Measurements from ENCODE around the gene ZDHHC8. TPM values are rescaled to one million over a fixed set of nuclear protein-coding genes. Genes with fewer than 3 reads are reported as not detected.

The ZDHHC8 gene
- total RNA-seq, 1 experiment from 2014 or later: 89.3 TPM

DNA sequence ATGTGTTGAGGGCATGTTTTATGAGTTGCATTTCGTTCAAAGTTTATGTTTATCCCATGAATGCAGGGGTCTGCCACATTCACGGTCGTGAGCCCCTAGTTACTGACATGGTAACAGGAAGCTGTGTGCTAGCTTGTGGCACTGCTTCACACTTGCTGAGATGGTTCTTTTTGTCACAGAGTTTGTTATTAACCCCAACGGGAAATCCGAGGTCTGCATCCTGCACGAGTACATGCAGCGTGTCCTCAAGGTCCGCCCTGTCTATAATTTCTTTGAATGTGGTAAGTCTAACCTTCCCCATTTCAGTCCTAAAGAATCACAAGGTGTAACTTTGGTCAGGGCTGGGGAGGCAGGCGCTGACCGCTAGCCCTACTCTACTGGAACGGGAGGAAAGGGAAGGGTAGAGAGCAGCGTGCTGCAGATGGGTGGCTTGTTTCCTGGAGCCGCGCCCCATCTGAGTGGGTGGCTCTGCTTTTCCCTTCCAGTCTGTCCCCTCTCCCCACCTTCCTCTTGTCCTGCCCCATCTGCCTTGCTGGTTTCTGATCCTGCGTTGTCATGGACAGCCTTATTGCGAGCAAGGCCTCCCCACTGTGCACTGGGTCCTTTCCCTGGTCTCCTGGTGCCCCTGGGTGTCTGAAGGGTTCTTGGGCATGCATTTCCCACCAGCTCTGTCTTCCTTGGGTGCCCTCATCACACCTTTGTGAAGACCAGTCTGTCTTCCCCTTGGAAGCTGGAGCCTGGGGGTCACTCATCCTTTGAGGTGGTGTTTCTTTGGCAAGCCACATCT is 39.7 kb upstream of the ZDHHC8 start:
- ChIA-PET RAD21 (ENCODE audit: low non-redundant PET in 1 of 2, low total read pairs in 2 of 2, uncharacterized antibody in 2 of 2, unreplicated experiment in 2 of 2) (no interaction called here), POLR2A (no interaction called here), CTCF (no interaction called here)
- Histone ChIP-seq H3K9me2 (ENCODE audit: insufficient read depth) (no peaks in the 10 kb centered on the region), H3K27ac (ENCODE audit: low read depth, low read length) (no peak overlapping the region), H3K27me3 (ENCODE audit: insufficient read depth, low read length) (no peaks in the 10 kb centered on the region), H3K9me3 (ENCODE audit: control insufficient read depth in 1 of 2, insufficient read depth in 1 of 2, low read depth in 1 of 2, low read length in 2 of 2) (no peaks in the 10 kb centered on the region), H3K79me2 (ENCODE audit: insufficient read depth, low read length) (peaks cover 81% of the 10 kb centered on the region), H4K20me1 (ENCODE audit: insufficient read depth) (no peaks in the 10 kb centered on the region), H3K9ac (ENCODE audit: low read length) (no peak overlapping the region), H2AFZ (ENCODE audit: low read depth, low read length, poor library complexity, severe bottlenecking) (no peak overlapping the region), H3K36me3 (ENCODE audit: control insufficient read depth in 1 of 2, insufficient read depth in 2 of 2, low read length in 2 of 2) (peaks cover 89 to 94% of the 10 kb centered on the region in 2 experiments), H3K4me2 (ENCODE audit: low read length) (no peak overlapping the region), H3K4me1 (ENCODE audit: control insufficient read depth in 1 of 2, insufficient read depth in 2 of 2, low read length in 2 of 2) (no peaks in the 10 kb centered on the region), H3K4me3 (replicated peaks in 1 of 2; ENCODE audit: low read depth in 1 of 2, low read length in 2 of 2) (no peak overlapping the region)
- no peak for ATAC-seq
- no TSS peak for BruUV-seq (replicated peaks)
- TF ChIP-seq YY1 (IDR thresholded peaks at IDR 0.05; ENCODE audit: extremely low read depth, insufficient replicate concordance, low read depth, low read length): no peak
- TF ChIP-seq SIN3A (IDR thresholded peaks at IDR 0.05; ENCODE audit: low read depth): no peak
- TF ChIP-seq, protein P1, sequence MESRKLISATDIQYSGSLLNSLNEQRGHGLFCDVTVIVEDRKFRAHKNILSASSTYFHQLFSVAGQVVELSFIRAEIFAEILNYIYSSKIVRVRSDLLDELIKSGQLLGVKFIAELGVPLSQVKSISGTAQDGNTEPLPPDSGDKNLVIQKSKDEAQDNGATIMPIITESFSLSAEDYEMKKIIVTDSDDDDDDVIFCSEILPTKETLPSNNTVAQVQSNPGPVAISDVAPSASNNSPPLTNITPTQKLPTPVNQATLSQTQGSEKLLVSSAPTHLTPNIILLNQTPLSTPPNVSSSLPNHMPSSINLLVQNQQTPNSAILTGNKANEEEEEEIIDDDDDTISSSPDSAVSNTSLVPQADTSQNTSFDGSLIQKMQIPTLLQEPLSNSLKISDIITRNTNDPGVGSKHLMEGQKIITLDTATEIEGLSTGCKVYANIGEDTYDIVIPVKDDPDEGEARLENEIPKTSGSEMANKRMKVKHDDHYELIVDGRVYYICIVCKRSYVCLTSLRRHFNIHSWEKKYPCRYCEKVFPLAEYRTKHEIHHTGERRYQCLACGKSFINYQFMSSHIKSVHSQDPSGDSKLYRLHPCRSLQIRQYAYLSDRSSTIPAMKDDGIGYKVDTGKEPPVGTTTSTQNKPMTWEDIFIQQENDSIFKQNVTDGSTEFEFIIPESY (IDR thresholded peaks at IDR 0.05; ENCODE audit: extremely low read depth, insufficient replicate concordance, low read length): no peak
- no peak for TF ChIP-seq SRF (IDR thresholded peaks at IDR 0.05; ENCODE audit: low read depth)
- no peak for DNase-seq (ENCODE audit: low read depth, low spot score)
- intact Hi-C loops (cut with micrococcal nuclease): no loop called here

DNA sequence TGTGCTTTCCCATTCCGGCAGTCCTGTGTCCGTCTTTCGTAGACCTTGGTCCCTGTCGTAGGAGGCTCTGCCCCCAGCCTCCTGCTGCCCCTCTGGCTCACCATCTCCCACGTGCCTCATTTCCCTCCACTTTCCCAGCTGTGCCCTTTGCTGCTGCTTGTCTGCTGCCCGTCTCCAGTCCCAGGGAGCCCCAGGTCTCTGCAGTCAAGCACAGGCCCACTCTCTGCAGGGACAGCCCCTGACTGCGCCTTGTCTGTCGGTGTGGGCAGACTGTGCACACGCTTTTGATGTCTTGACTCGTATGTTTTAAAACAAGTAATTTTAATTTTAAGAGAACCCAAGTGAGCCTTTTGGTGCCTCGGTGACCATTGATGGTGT is 39.1 kb upstream of the ZDHHC8 start:
- Histone ChIP-seq H3K36me3 (ENCODE audit: control insufficient read depth in 1 of 2, insufficient read depth in 2 of 2, low read length in 2 of 2) (peaks cover 88 to 94% of the 10 kb centered on the region in 2 experiments), H3K79me2 (ENCODE audit: insufficient read depth, low read length) (peaks cover 81% of the 10 kb centered on the region), H3K9me2 (ENCODE audit: insufficient read depth) (no peaks in the 10 kb centered on the region), H3K9me3 (ENCODE audit: control insufficient read depth in 1 of 2, insufficient read depth in 1 of 2, low read depth in 1 of 2, low read length in 2 of 2) (no peaks in the 10 kb centered on the region), H3K27ac (ENCODE audit: low read depth, low read length) (no peak overlapping the region), H3K4me2 (ENCODE audit: low read length) (no peak overlapping the region), H3K9ac (ENCODE audit: low read length) (no peak overlapping the region), H4K20me1 (ENCODE audit: insufficient read depth) (no peaks in the 10 kb centered on the region), H3K27me3 (ENCODE audit: insufficient read depth, low read length) (no peaks in the 10 kb centered on the region), H3K4me1 (ENCODE audit: control insufficient read depth in 1 of 2, insufficient read depth in 2 of 2, low read length in 2 of 2) (no peaks in the 10 kb centered on the region), H3K4me3 (replicated peaks in 1 of 2; ENCODE audit: low read depth in 1 of 2, low read length in 2 of 2) (no peak overlapping the region), H2AFZ (ENCODE audit: low read depth, low read length, poor library complexity, severe bottlenecking) (no peak overlapping the region)
- intact Hi-C loops (cut with micrococcal nuclease): no loop called here
- ChIA-PET POLR2A (no interaction called here), RAD21 (ENCODE audit: low non-redundant PET in 1 of 2, low total read pairs in 2 of 2, uncharacterized antibody in 2 of 2, unreplicated experiment in 2 of 2) (no interaction called here), CTCF (no interaction called here)
- BruUV-seq (replicated peaks): no TSS peak
- ATAC-seq: no peak
- no peak for DNase-seq (ENCODE audit: low read depth, low spot score)
- TF ChIP-seq, protein P2, sequence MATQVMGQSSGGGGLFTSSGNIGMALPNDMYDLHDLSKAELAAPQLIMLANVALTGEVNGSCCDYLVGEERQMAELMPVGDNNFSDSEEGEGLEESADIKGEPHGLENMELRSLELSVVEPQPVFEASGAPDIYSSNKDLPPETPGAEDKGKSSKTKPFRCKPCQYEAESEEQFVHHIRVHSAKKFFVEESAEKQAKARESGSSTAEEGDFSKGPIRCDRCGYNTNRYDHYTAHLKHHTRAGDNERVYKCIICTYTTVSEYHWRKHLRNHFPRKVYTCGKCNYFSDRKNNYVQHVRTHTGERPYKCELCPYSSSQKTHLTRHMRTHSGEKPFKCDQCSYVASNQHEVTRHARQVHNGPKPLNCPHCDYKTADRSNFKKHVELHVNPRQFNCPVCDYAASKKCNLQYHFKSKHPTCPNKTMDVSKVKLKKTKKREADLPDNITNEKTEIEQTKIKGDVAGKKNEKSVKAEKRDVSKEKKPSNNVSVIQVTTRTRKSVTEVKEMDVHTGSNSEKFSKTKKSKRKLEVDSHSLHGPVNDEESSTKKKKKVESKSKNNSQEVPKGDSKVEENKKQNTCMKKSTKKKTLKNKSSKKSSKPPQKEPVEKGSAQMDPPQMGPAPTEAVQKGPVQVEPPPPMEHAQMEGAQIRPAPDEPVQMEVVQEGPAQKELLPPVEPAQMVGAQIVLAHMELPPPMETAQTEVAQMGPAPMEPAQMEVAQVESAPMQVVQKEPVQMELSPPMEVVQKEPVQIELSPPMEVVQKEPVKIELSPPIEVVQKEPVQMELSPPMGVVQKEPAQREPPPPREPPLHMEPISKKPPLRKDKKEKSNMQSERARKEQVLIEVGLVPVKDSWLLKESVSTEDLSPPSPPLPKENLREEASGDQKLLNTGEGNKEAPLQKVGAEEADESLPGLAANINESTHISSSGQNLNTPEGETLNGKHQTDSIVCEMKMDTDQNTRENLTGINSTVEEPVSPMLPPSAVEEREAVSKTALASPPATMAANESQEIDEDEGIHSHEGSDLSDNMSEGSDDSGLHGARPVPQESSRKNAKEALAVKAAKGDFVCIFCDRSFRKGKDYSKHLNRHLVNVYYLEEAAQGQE (IDR thresholded peaks at IDR 0.05; ENCODE audit: low read depth): no peak
- TF ChIP-seq EGR1 (IDR thresholded peaks at IDR 0.05; ENCODE audit: low read depth): no peak
- no peak for TF ChIP-seq RAD21 (IDR thresholded peaks at IDR 0.05; ENCODE audit: low read depth)
- no peak for TF ChIP-seq TCF7L2 (IDR thresholded peaks at IDR 0.05; ENCODE audit: borderline replicate concordance, extremely low read depth, insufficient read depth, insufficient read length)
- TF ChIP-seq JUND (IDR thresholded peaks at IDR 0.05): no peak
- TF ChIP-seq SP1 (IDR thresholded peaks at IDR 0.05; ENCODE audit: low read depth): no peak
- TF ChIP-seq, protein P1 (IDR thresholded peaks at IDR 0.05; ENCODE audit: extremely low read depth, insufficient replicate concordance, low read length): no peak
- no peak for TF ChIP-seq ELF1 (IDR thresholded peaks at IDR 0.05; ENCODE audit: borderline replicate concordance, low read depth)
- no peak for TF ChIP-seq ZFX (IDR thresholded peaks at IDR 0.05)
- no peak for TF ChIP-seq SIN3A (IDR thresholded peaks at IDR 0.05; ENCODE audit: low read depth)

Data from HCT116 (cell line).